ENCODE measurements around the gene TUBA3D.
"Not testable (repeated sequence)": the region's sequence is repeated elsewhere in the genome, so short reads cannot be mapped to it uniquely, and the experiment has no call there.

The TUBA3D gene

GRCh38 chr2:131516011-131516410, 40.1 kb downstream of the TUBA3D start:
- no peak for DNase-seq

GRCh38 chr2:131516621-131517020, 40.7 kb downstream of the TUBA3D start:
- DNase-seq, result not testable (repeated sequence)

GRCh38 chr2:131517106-131517831, 41.4 kb downstream of the TUBA3D start:
- no peak for DNase-seq

GRCh38 chr2:131517856-131518255, 41.9 kb downstream of the TUBA3D start:
- not testable (repeated sequence) for DNase-seq

GRCh38 chr2:131518531-131518930, 42.6 kb downstream of the TUBA3D start:
- not testable (repeated sequence) for DNase-seq

GRCh38 chr2:131519466-131519865, 43.5 kb downstream of the TUBA3D start:
- no peak for DNase-seq

GRCh38 chr2:131519871-131520470, 44.1 kb downstream of the TUBA3D start:
- DNase-seq, result not testable (repeated sequence)

GRCh38 chr2:131520526-131520925, 44.6 kb downstream of the TUBA3D start:
- no peak for DNase-seq

- not testable (repeated sequence) for DNase-seq
Observed at GRCh38 chr2:131521524-131521923, 45.6 kb downstream of the TUBA3D start.

GRCh38 chr2:131521961-131522781, 46.3 kb downstream of the TUBA3D start:
- no peak for DNase-seq

- not testable (repeated sequence) for DNase-seq
Observed at GRCh38 chr2:131525256-131525655, 49.3 kb downstream of the TUBA3D start.

- DNase-seq, result peak; percentile 65
Observed at GRCh38 chr2:131527131-131528001, 51.4 kb downstream of the TUBA3D start, which contains the start of gene CCDC74A. TSS of gene CCDC74A (plus strand) at chr2:131527888. CDS start at chr2:131527971, 83 bp downstream.

GRCh38 chr2:131528981-131529863, 53.3 kb downstream of the TUBA3D start:
- DNase-seq, result not testable (repeated sequence)

GRCh38 chr2:131529864-131530445, 54.0 kb downstream of the TUBA3D start:
- DNase-seq, result not testable (repeated sequence)

- DNase-seq, result not testable (repeated sequence)
Observed at GRCh38 chr2:131530626-131531344, 54.9 kb downstream of the TUBA3D start.

GRCh38 chr2:131531547-131532185, 55.7 kb downstream of the TUBA3D start:
- DNase-seq, result not testable (repeated sequence)
